ENCODE data around the gene SIRPA.

DNA sequence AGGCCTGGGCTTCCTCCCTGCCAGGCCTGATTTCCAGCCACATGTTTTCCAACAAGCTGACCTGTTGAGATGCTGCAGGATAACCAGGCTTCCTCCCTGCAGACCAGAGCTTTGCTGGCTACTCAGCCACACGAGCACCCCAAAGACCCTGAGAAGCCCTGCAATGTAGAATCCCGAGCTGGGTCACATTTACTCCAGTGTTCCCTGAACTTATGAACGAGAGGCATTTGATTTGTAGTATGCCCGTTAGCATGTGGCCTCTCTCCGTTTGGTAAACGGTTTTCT is 4.0 kb downstream of the SIRPA start:
- TF ChIP-seq, protein P1, sequence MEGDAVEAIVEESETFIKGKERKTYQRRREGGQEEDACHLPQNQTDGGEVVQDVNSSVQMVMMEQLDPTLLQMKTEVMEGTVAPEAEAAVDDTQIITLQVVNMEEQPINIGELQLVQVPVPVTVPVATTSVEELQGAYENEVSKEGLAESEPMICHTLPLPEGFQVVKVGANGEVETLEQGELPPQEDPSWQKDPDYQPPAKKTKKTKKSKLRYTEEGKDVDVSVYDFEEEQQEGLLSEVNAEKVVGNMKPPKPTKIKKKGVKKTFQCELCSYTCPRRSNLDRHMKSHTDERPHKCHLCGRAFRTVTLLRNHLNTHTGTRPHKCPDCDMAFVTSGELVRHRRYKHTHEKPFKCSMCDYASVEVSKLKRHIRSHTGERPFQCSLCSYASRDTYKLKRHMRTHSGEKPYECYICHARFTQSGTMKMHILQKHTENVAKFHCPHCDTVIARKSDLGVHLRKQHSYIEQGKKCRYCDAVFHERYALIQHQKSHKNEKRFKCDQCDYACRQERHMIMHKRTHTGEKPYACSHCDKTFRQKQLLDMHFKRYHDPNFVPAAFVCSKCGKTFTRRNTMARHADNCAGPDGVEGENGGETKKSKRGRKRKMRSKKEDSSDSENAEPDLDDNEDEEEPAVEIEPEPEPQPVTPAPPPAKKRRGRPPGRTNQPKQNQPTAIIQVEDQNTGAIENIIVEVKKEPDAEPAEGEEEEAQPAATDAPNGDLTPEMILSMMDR (conservative IDR thresholded peaks at IDR 0.05 in 1 of 2, IDR thresholded peaks at IDR 0.05 in 1 of 2; ENCODE audit: low read depth in 1 of 2, low read length in 2 of 2): no peak
- no peak for TF ChIP-seq EZH2 (IDR thresholded peaks at IDR 0.05; ENCODE audit: low read length, missing control alignments)

Measured in fibroblast of lung (primary cell).